SK-N-SH (cell line): Measurements from ENCODE around the gene FIGNL1.

ENCODE experiments used
- CHD2 ChIP-seq: fragments of 150-350 bp; IDR thresholded peaks from 2 replicates; pipeline ENCODE4 v1.6.1; 2018; ENCODE audit warnings: low read length; ENCODE audit not compliant: partially characterized antibody
- CTCF ChIP-seq: fragments of 200-600 bp; sonication (generic); IDR thresholded peaks from 2 replicates; pipeline ENCODE4 v1.6.1; 2017; ENCODE audit warnings: antibody characterized with exemption, mild to moderate bottlenecking, moderate library complexity
- EP300 ChIP-seq, 2 experiments: IDR thresholded peaks; 2 replicates each; pipeline versions ENCODE4 v1.4.0 to v1.6.1; 2012; ENCODE audit warnings: borderline replicate concordance in 1 of 2, low read depth in 1 of 2, low read length in 1 of 2
- GABPA ChIP-seq: IDR thresholded peaks from 2 replicates; pipeline ENCODE4 v1.4.0; 2012; ENCODE audit warnings: low read depth, mild to moderate bottlenecking
- IRF3 ChIP-seq: fragments of 150-350 bp; IDR thresholded peaks from 2 replicates; pipeline ENCODE4 v1.6.1; 2016; ENCODE audit warnings: mild to moderate bottlenecking, low read depth, low read length
- MXI1 ChIP-seq: IDR thresholded peaks from 2 replicates; pipeline ENCODE4 v1.6.1; 2012; ENCODE audit warnings: mild to moderate bottlenecking, low read depth, low read length, improper control_type of control experiment
- NFIC ChIP-seq: IDR thresholded peaks from 2 replicates; pipeline ENCODE4 v1.4.0; 2012; ENCODE audit warnings: borderline replicate concordance
- POLR2AphosphoS5 ChIP-seq: IDR thresholded peaks from 2 replicates; pipeline ENCODE4 v1.6.1; 2012; ENCODE audit warnings: low read depth, low read length
- RCOR1 ChIP-seq: fragments of 150-350 bp; IDR thresholded peaks from 2 replicates; pipeline ENCODE4 v1.6.1; 2017; ENCODE audit warnings: antibody characterized with exemption, low read length
- TAF1 ChIP-seq: IDR thresholded peaks from 2 replicates; pipeline ENCODE4 v1.6.1; 2012; ENCODE audit warnings: low read depth, mild to moderate bottlenecking, low read length, moderate library complexity, borderline replicate concordance

- TF ChIP-seq CHD2 (no peak), TAF1 (no peak), CTCF (no peak), GABPA (no peak), RCOR1 (no peak), POLR2AphosphoS5 (no peak), NFIC (no peak), EP300 (IDR thresholded peaks at IDR 0.05; ENCODE audit: borderline replicate concordance in 1 of 2, low read depth in 1 of 2, low read length in 1 of 2) (no peak), IRF3 (no peak), MXI1 (no peak)
Observed at GRCh38 chr7:50495746-50496145, 45.6 kb upstream of the FIGNL1 start.
